ENCODE results near the gene JSRP1.

GRCh38 chr19:2254064-2254872 is 1.9 kb downstream of the JSRP1 start:
- TF ChIP-seq CTCF (conservative IDR thresholded peaks at IDR 0.05; ENCODE audit: low read depth in 2 of 2): peak; percentile 69 to 75
- no peak for TF ChIP-seq EZH2 (IDR thresholded peaks at IDR 0.05; ENCODE audit: low read depth, unreplicated experiment)

All from GM23338 (cell line).